ENCODE measurements around the gene CDC26.
"Not testable (repeated sequence)": the region's sequence is repeated elsewhere in the genome, so short reads cannot be mapped to it uniquely, and the experiment has no call there.

The CDC26 gene

DNA sequence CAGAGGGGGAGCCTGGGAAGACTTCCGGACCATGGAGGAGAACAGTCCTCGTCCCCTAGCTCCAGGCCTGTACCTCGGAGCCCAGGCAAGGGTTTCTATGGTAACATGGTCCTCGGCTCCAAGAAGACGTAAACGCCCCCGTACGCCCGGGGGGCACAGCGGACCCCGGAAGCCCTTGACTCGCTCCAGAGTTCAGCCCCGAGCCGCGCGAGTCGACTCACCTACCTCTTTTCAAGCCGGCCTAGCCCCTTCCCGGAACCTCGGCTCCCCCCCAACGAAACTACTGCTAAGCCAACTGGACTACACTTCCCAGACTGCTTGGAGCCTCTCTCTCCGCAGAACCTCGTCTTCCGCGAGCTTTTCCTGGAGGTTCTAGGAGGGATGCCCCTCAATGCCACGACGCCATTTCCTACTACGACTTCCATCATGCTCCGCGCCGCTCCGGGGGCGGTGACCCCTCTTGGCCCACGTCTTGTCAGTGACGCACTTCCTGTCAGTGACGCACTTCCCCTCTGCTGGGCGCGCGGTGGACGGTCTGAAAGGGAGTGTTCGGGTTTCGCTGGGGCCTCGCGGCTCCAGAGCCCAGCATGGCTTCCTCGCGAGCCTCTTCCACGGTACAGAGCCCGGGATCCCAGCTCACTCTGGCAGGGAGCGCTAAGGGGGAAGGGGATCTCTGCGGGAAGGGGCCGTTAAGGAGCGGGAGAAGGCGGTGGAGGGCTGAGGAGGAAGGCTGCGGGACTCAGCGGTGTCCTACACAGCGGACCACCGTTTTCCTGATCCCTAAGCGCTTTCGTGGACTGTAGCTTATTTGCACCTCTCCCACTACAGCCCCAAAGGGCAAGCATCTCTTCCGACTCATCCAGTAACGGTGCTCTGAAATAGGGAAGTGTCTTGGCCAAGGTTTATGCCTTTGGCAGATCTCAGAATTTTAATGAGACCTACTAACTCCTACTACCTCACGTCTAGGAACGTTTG is at the start of gene CDC26, which contains the start of gene PRPF4:
Gene CDC26, minus strand, starts transcription at position 416 of the 975 bp plus-strand sequence. CDS start 3,065 bp downstream, outside the sequence.
Gene PRPF4, plus strand, starts transcription at position 502 of the 975 bp plus-strand sequence. Its CDS starts 86 bp downstream, at position 588.
- peak; percentile 91 to 93 for DNase-seq (ENCODE audit: low read depth in 2 of 2)

DNA sequence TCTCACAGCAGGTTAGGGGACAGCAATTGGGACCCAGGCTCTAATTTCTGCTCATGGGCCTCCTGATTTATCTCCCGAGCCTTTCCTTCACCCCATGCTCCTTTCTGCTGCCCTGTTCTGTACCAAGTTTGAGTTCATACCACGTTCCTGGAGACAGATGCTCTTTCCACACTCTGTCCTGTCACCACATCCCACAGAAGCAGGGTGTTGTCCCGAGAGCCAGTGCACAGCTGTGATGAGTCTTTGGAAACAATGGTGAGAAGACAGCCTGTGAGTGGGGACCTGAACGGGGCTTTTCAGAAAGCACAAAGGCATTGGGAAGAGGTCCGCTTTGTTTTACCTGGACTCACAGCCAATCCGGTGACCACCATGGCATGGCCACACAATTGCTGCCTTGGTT is 47.3 kb upstream of the CDC26 start:
- no peak for DNase-seq (ENCODE audit: low read depth in 2 of 2)

DNA sequence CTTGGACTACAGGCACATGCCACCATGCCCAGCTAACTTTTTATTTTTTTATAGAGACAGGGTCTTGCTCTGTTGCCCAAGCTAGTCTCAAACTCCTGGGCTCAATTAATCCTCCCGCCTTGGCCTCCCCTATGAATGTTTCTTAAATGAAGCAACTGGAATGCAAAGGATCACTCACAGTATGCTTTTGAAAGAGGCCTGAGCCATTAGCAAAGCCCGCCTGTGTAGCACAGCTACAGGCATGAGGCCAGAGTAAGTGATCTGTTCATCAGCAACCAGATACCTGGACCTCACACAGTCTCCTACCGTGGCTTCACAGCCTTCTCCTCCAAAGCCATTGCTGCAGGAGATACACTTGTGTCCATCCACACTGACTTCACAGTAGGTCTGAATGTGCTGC is 44.7 kb upstream of the CDC26 start:
- DNase-seq (ENCODE audit: low read depth in 2 of 2): no peak

DNA sequence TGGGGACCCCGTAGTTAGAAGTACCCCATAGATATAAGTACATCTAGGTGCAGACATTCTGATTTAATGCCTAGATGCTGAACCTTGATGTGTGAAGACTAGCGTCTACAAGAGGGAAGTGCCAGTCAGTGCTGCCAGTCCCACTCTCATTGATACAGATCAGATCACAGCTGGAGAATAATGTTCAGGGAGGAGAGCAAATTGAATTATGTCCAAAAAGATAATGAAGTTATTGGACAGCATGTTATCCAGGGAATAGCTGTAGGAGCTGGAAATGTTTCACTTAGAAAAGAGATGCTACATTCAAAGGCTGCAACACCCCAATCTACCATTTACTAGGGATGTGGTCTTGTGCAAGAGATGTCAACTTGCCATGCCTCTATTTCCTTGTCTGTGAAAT is 43.7 kb upstream of the CDC26 start:
- DNase-seq (ENCODE audit: low read depth in 2 of 2): no peak

GRCh38 chr9:113317777-113318176 is 42.4 kb upstream of the CDC26 start:
- DNase-seq (ENCODE audit: low read depth in 2 of 2): no peak

DNA sequence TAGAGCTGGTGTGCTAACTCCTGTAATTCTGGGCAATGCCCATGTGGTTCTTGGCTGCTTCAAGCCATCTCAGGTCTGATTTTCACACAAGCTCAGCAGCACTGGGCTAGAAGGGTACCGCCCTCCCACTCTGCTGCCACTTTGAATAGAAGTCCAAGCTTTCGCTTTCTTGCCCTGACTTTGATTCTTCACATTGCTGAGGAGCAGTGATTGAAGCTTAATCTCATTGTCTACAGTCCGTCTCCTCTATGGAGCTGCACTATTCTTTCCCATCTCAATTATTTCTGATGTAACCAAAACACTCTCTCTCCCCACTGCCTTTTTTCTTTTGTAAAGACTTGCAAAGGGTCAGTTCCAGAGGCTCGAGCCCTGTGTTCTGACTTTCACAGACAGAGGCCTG is 40.7 kb upstream of the CDC26 start:
- DNase-seq (ENCODE audit: low read depth in 2 of 2): no peak

GRCh38 chr9:113315231-113315630 is 39.9 kb upstream of the CDC26 start:
- no peak for DNase-seq (ENCODE audit: low read depth in 2 of 2)

DNA sequence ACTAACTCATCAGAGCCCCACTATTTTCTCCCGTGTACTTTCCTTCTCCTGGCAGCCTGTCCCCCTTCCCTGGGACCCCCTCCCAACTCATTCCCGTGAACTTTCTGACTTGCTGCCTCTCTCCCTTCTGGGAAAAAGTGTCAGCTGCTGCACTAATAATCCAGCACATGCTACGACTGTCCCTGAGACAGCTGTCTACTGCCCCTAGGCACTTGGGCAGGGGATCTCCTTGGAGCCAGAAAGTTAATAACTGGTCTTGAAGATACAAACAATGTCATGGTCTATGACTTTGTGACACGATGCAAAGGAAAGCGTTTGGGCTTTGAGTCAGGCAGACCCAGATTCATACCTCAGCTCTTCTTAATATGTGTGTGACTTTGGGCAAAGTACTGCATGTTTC is 37.9 kb upstream of the CDC26 start:
- DNase-seq (ENCODE audit: low read depth in 2 of 2): no peak

DNA sequence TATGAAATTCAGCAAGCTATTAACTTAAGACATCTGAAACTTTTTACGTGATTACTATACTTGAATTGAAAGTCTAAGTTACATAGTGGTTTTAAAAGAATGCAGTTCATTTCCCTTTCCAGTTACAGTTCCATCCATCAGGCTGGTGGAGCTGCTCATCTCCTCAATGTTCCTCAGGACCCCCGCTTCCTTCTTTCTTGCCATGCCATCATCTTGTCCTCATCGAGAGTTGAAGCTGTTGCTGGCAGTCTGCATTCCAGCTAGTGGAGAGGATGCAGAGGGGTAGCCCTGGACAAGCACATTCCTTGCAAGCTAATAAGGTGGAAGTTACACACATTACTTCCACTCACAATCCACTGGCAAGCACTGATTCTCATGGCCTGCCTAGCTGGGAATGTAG is 36.6 kb upstream of the CDC26 start:
- no peak for DNase-seq (ENCODE audit: low read depth in 2 of 2)

DNA sequence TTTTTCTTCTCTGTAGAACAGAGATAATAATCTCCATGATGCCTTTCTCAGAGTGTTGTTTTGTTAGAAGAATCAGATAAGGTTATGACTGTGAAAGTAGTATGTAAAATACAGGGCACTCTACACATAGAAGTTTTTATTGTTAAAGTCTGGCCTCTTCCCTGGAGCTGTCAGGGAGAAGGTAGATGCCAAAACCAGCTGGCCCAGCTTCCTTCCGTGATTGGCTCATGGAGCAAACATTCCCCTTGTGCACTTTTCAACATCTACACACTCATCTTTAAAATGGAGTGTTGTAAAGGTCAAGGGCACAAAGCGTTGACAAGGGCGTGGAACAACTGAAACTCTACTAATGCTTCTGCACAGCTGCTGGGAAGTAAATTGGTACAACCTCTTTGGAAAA is 35.2 kb upstream of the CDC26 start:
- no peak for DNase-seq (ENCODE audit: low read depth in 2 of 2)

GRCh38 chr9:113309204-113309813 is 33.9 kb upstream of the CDC26 start:
- no peak for DNase-seq (ENCODE audit: low read depth in 2 of 2)

DNA sequence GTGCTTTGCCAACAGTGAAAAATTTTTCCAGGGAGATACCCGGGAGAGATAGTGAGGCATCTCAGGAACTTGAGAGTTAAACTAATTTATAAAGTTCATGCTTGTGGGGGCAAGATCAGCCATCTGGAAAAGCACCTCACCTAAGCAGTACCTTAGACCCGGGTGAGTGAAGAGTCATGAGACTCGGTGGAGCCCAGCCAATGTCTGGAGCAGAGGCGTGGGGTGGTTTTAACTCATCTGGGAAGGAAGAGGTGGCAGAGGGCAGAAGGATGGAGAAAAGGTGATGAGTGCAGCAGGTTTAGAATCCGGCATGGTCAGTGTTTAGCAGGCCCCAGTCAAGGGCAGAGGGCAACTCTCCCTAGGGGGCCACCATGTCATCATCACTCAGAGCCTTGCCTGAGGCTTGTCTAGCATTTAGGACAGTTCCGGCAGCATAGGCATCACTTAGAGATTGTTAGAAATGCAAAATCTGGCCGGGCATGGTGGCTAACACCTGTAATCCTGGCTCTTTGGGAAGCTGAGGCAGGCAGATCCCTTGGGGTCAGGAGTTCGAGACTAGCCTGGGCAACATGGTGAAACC is 32.1 kb upstream of the CDC26 start:
- no peak for DNase-seq (ENCODE audit: low read depth in 2 of 2)

DNA sequence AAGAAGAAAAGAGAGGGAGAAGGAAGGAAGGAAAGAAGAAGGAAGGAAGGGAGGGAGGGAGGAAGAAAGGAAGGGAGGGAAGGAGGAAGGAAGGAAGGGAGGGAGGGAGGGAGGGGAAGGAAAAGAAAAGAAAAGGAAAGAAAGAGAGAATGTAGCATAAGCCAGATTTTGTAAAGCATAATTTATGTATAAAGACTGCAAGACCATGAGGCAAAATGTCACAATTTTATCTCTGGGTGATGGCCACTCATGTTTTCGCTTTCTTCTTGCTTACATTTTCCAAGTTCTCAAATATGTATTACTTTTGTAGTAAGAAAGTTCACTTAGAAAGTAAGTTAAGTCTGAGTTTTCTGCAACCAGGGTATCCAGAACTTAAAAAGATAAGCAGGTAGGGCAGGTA is 31.2 kb upstream of the CDC26 start:
- no peak for DNase-seq (ENCODE audit: low read depth in 2 of 2)

DNA sequence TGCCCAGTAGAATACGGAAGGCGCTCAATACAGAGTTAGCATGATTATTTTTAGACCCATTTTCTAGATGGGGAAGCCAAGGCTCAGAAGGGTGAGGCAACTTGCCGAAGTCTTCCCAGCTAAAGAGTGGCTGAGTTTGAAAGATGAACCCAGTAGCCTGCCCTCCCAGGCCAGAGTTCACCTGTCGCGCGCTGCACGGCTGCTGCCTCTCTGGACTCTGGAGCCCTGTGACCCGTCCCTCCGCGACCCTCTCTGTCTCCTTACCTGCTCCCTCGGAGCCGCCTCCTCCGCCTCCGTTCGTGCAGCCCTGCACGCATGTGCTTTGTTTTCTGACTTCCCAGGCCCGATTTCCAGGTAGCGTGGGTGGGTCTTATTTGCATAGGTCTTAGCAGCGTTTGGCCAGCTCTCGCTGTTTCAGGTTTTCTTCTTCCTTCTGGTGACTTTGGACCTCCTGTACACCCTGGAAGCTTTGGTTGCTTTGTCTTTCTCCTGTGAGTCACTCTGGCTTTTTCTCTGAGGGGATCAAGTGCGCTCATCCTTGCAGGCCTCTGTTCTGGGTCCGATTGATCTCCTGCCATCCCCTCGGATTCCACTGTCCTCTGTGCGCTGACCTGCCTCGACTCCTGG is 27.5 kb upstream of the CDC26 start, which contains the start of gene RNF183:
Gene RNF183, minus strand, starts transcription at position 585 of the 627 bp plus-strand sequence. CDS start 5,192 bp downstream, outside the sequence.
- no peak for DNase-seq (ENCODE audit: low read depth in 2 of 2)

- no peak for DNase-seq (ENCODE audit: low read depth in 2 of 2)
Observed at GRCh38 chr9:113301548-113301947, 26.2 kb upstream of the CDC26 start.

DNA sequence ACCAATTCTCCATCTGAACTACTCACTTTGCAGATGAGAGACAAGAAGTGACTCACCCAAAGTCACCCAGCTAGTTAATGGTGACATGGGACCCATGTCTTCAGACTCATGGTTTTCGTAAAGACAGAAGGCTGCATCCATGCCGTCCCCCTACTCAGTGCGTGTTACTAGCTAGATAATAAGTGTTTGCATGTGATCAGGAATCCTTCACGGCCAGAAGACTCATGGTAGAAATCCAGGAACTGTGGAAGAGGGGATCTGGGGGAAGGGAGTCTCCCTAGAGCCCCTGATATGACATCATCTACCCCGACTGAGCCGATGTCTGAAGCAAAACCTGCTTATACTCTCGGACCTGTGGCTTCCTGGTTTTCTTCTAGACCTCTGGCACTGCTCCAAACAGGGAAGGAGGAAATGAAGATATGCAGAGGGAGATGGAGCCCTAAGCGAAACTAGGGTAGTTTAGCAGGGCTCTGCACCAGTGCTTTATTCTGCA is 24.5 kb upstream of the CDC26 start:
- no peak for DNase-seq (ENCODE audit: low read depth in 2 of 2)

- no peak for DNase-seq (ENCODE audit: low read depth in 2 of 2)
Observed at GRCh38 chr9:113298924-113299770, 23.8 kb upstream of the CDC26 start.

DNA sequence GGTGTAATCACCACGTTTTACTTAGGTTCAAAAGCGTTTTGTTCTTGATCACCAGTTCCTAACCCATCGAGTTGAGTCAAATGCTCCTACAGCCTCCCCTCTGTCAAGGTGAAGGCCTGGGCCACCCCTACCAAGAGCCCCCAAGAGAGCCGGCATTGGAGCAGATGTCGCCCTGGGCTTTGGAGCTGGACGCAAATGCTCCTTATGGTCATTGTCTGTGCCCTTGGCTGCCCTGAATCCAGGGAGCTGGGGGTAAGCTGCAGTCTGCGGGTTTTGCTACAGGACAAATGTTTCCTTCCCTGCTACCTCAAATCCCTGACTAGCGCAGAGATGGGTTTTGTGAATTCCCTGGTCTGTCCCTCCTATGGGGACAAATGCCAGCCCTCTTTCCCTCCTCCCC is 22.9 kb upstream of the CDC26 start:
- no peak for DNase-seq (ENCODE audit: low read depth in 2 of 2)

GRCh38 chr9:113296796-113297558 is 21.6 kb upstream of the CDC26 start:
- DNase-seq (ENCODE audit: low read depth in 2 of 2): no peak

GRCh38 chr9:113296247-113296646 is 20.9 kb upstream of the CDC26 start:
- DNase-seq (ENCODE audit: low read depth in 2 of 2): not testable (repeated sequence)

Data from stimulated activated CD8-positive, alpha-beta memory T cell treated with anti-CD3 and anti-CD28 coated beads, Interleukin-15, amount 100 ng/mL, for 4 hours (primary cell).